NCI-H510A (cell line): ENCODE results near the gene PTX4.
"Not testable (repeated sequence)": the region's sequence is repeated elsewhere in the genome, so short reads cannot be mapped to it uniquely, and the experiment has no call there.

Source experiments
- DNase-seq: peaks from one replicate; lab custom pipeline; 2025; lab: John Stamatoyannopoulos, UW

Gene PTX4

GRCh38 chr16:1481906-1482835 is 6.6 kb downstream of the PTX4 start:
- DNase-seq: no peak

GRCh38 chr16:1478937-1479336 is 9.8 kb downstream of the PTX4 start:
- DNase-seq: not testable (repeated sequence)

- no peak for DNase-seq
Measured at GRCh38 chr16:1477033-1477432, 11.7 kb downstream of the PTX4 start.

- no peak for DNase-seq
Measured at GRCh38 chr16:1475552-1476114, 13.1 kb downstream of the PTX4 start.

GRCh38 chr16:1474796-1475551 is 13.8 kb downstream of the PTX4 start, which contains the start of gene CLCN7:
TSS of gene CLCN7 (minus strand) at chr16:1475028. CDS start at chr16:1474974, 54 bp downstream.
- no peak for DNase-seq

- DNase-seq: no peak
Measured at GRCh38 chr16:1474082-1474795, 14.5 kb downstream of the PTX4 start.

GRCh38 chr16:1472974-1473373 is 15.8 kb downstream of the PTX4 start:
- DNase-seq: no peak

GRCh38 chr16:1471569-1472194 is 17.1 kb downstream of the PTX4 start:
- no peak for DNase-seq

GRCh38 chr16:1470481-1471251 is 18.1 kb downstream of the PTX4 start:
- DNase-seq: no peak

- DNase-seq: no peak
Measured at GRCh38 chr16:1469693-1470201, 19.0 kb downstream of the PTX4 start.

- not testable (repeated sequence) for DNase-seq
Measured at GRCh38 chr16:1469141-1469540, 19.6 kb downstream of the PTX4 start.

- no peak for DNase-seq
Measured at GRCh38 chr16:1468426-1468810, 20.3 kb downstream of the PTX4 start.

GRCh38 chr16:1466968-1467521 is 21.7 kb downstream of the PTX4 start:
- no peak for DNase-seq

GRCh38 chr16:1466054-1466453 is 22.7 kb downstream of the PTX4 start:
- DNase-seq: no peak

- DNase-seq: no peak
Measured at GRCh38 chr16:1465567-1465915, 23.2 kb downstream of the PTX4 start.

- no peak for DNase-seq
Measured at GRCh38 chr16:1464894-1465566, 23.7 kb downstream of the PTX4 start.

GRCh38 chr16:1464196-1464893 is 24.4 kb downstream of the PTX4 start:
- DNase-seq: no peak

- no peak for DNase-seq
Measured at GRCh38 chr16:1461146-1461545, 27.6 kb downstream of the PTX4 start.

GRCh38 chr16:1460602-1461138 is 28.1 kb downstream of the PTX4 start:
- no peak for DNase-seq
